ENCODE measurements around the gene DOCK10.
A peak's percentile ranks its signal among the peaks of the same experiment; 100 is the strongest.

The DOCK10 gene

GRCh38 chr2:225041851-225042799, at the start of gene DOCK10:
Gene DOCK10, minus strand, starts transcription at chr2:225042468. Its CDS starts 94 bp downstream, at chr2:225042374.
- DNase-seq, result peak; percentile 16
- TF ChIP-seq POLR2A (IDR thresholded peaks at IDR 0.05; ENCODE audit: low read length) (no peak), GATA1 (IDR thresholded peaks at IDR 0.05; ENCODE audit: low read depth, low read length) (no peak)

GRCh38 chr2:225091336-225091735, 49.1 kb upstream of the DOCK10 start:
- TF ChIP-seq GATA1 (IDR thresholded peaks at IDR 0.05; ENCODE audit: low read depth, low read length), result no peak
- no peak for TF ChIP-seq POLR2A (IDR thresholded peaks at IDR 0.05; ENCODE audit: low read length)
- DNase-seq, result no peak

GRCh38 chr2:225090746-225091145, 48.5 kb upstream of the DOCK10 start:
- TF ChIP-seq POLR2A (IDR thresholded peaks at IDR 0.05; ENCODE audit: low read length), result no peak
- no peak for TF ChIP-seq GATA1 (IDR thresholded peaks at IDR 0.05; ENCODE audit: low read depth, low read length)
- DNase-seq, result no peak

GRCh38 chr2:225086915-225087314, 44.6 kb upstream of the DOCK10 start:
- DNase-seq, result no peak
- TF ChIP-seq POLR2A (IDR thresholded peaks at IDR 0.05; ENCODE audit: low read length) (no peak), GATA1 (IDR thresholded peaks at IDR 0.05; ENCODE audit: low read depth, low read length) (no peak)

GRCh38 chr2:225086439-225086838, 44.2 kb upstream of the DOCK10 start:
- DNase-seq, result peak in 1 of 2 experiments; percentile 1
- TF ChIP-seq GATA1 (IDR thresholded peaks at IDR 0.05; ENCODE audit: low read depth, low read length) (no peak), POLR2A (IDR thresholded peaks at IDR 0.05; ENCODE audit: low read length) (no peak)

GRCh38 chr2:225083276-225083675, 41.0 kb upstream of the DOCK10 start:
- TF ChIP-seq POLR2A (IDR thresholded peaks at IDR 0.05; ENCODE audit: low read length) (no peak), GATA1 (IDR thresholded peaks at IDR 0.05; ENCODE audit: low read depth, low read length) (no peak)
- no peak for DNase-seq

GRCh38 chr2:225076125-225076524, 33.9 kb upstream of the DOCK10 start:
- TF ChIP-seq POLR2A (IDR thresholded peaks at IDR 0.05; ENCODE audit: low read length), result no peak
- TF ChIP-seq GATA1 (IDR thresholded peaks at IDR 0.05; ENCODE audit: low read depth, low read length), result no peak
- no peak for DNase-seq

- TF ChIP-seq POLR2A (IDR thresholded peaks at IDR 0.05; ENCODE audit: low read length) (no peak), GATA1 (IDR thresholded peaks at IDR 0.05; ENCODE audit: low read depth, low read length) (no peak)
- DNase-seq, result no peak
Observed at GRCh38 chr2:225074919-225075681, 32.8 kb upstream of the DOCK10 start.

- no peak for DNase-seq
- no peak for TF ChIP-seq POLR2A (IDR thresholded peaks at IDR 0.05; ENCODE audit: low read length)
- no peak for TF ChIP-seq GATA1 (IDR thresholded peaks at IDR 0.05; ENCODE audit: low read depth, low read length)
Observed at GRCh38 chr2:225074366-225074765, 32.1 kb upstream of the DOCK10 start.

GRCh38 chr2:225073198-225073597, 30.9 kb upstream of the DOCK10 start:
- no peak for TF ChIP-seq POLR2A (IDR thresholded peaks at IDR 0.05; ENCODE audit: low read length)
- no peak for TF ChIP-seq GATA1 (IDR thresholded peaks at IDR 0.05; ENCODE audit: low read depth, low read length)
- DNase-seq, result no peak

GRCh38 chr2:225072444-225072843, 30.2 kb upstream of the DOCK10 start:
- TF ChIP-seq GATA1 (IDR thresholded peaks at IDR 0.05; ENCODE audit: low read depth, low read length) (no peak), POLR2A (IDR thresholded peaks at IDR 0.05; ENCODE audit: low read length) (no peak)
- DNase-seq, result no peak

GRCh38 chr2:225070811-225071210, 28.5 kb upstream of the DOCK10 start:
- no peak for DNase-seq

GRCh38 chr2:225069966-225070365, 27.7 kb upstream of the DOCK10 start:
- TF ChIP-seq POLR2A (IDR thresholded peaks at IDR 0.05; ENCODE audit: low read length) (no peak), GATA1 (IDR thresholded peaks at IDR 0.05; ENCODE audit: low read depth, low read length) (no peak)
- no peak for DNase-seq

More at GRCh38 chr2:225070811-225071210, 28.5 kb upstream of the DOCK10 start:
- TF ChIP-seq POLR2A (IDR thresholded peaks at IDR 0.05; ENCODE audit: low read length), result no peak

GRCh38 chr2:225069477-225069876, 27.2 kb upstream of the DOCK10 start:
- TF ChIP-seq POLR2A (IDR thresholded peaks at IDR 0.05; ENCODE audit: low read length) (no peak), GATA1 (IDR thresholded peaks at IDR 0.05; ENCODE audit: low read depth, low read length) (no peak)
- DNase-seq, result no peak

Measured in erythroblast (primary cell).